OCI-LY3 (cell line): ENCODE measurements around the gene RPL27.

Source experiments
- H2AFZ ChIP-seq: fragments of 200-600, 300-600 bp; shearing (Covaris generic); 2 replicates; pipeline ENCODE4 v1.6.0; 2014; ENCODE audit warnings: antibody characterized with exemption, low read depth, low read length
- H3K27ac ChIP-seq: fragments of 200-600, 300-600 bp; sonication (generic); 2 replicates; pipeline ENCODE4 v1.5.1; 2014; ENCODE audit warnings: mild to moderate bottlenecking, low read length, moderate library complexity, mixed read lengths
- H3K27me3 ChIP-seq: fragments of 200-600, 300-600 bp; sonication (generic); 2 replicates; pipeline ENCODE4 v1.6.1; 2014; ENCODE audit warnings: low read depth, low read length, mixed read lengths
- H3K36me3 ChIP-seq: fragments of 200-600, 300-600 bp; sonication (generic); replicated peaks from 2 replicates; pipeline ENCODE3; 2014; ENCODE audit warnings: low read depth, low read length, mixed read lengths
- H3K4me1 ChIP-seq: fragments of 300-600, 200-600 bp; sonication (generic); 2 replicates; pipeline ENCODE4 v1.6.1; 2014; ENCODE audit warnings: low read length, mixed read lengths
- H3K4me2 ChIP-seq: fragments of 200-600, 300-600 bp; sonication (generic); 2 replicates; pipeline ENCODE4 v1.6.1; 2014; ENCODE audit warnings: low read length, mixed read lengths
- H3K4me3 ChIP-seq: fragments of 300-600, 200-600 bp; sonication (generic); 2 replicates; pipeline ENCODE4 v1.5.1; 2014; ENCODE audit warnings: antibody characterized with exemption, mild to moderate bottlenecking, low read length, moderate library complexity
- H3K79me2 ChIP-seq: fragments of 300-600, 200-600 bp; shearing (Covaris generic); 2 replicates; pipeline ENCODE4 v1.6.1; 2014; ENCODE audit warnings: mild to moderate bottlenecking, low read length, mixed read lengths
- H3K9ac ChIP-seq: fragments of 300-600, 200-600 bp; shearing (Covaris generic); 2 replicates; pipeline ENCODE4 v1.6.0; 2014; ENCODE audit warnings: mild to moderate bottlenecking, low read length, moderate library complexity
- H3K9me3 ChIP-seq: fragments of 200-600, 300-600 bp; shearing (Covaris generic); 2 replicates; pipeline ENCODE4 v1.6.1; 2014; ENCODE audit warnings: low read length, mixed read lengths; ENCODE audit not compliant: insufficient read depth
- H4K20me1 ChIP-seq: fragments of 200-600, 300-600 bp; sonication (generic); 2 replicates; pipeline ENCODE4 v1.6.1; 2016; ENCODE audit warnings: low read length, mixed read lengths; ENCODE audit not compliant: insufficient read depth
- CTCF ChIP-seq: fragments of 200-600, 300-600 bp; sonication (generic); IDR thresholded peaks from 2 replicates; pipeline ENCODE4 v1.5.1; 2014; ENCODE audit warnings: antibody characterized with exemption, low read length, low read depth
- EZH2phosphoT487 ChIP-seq: fragments of 200-600 bp; shearing (Covaris generic); IDR thresholded peaks from 2 replicates; pipeline ENCODE4 v1.6.1; 2018; ENCODE audit warnings: antibody characterized with exemption, mixed run types, low read depth

Gene RPL27

GRCh38 chr17:43025290-43025657 lies 27.1 kb downstream of the RPL27 start:
- Histone ChIP-seq H3K4me2 (no peak overlapping the region), H3K79me2 (no peaks in the 10 kb centered on the region), H3K27me3 (no peaks in the 10 kb centered on the region), H4K20me1 (no peaks in the 10 kb centered on the region), H3K9me3 (no peaks in the 10 kb centered on the region), H3K4me3 (no peak overlapping the region), H3K9ac (no peak overlapping the region), H3K36me3 (no peaks in the 10 kb centered on the region), H3K27ac (no peak overlapping the region), H2AFZ (no peak overlapping the region), H3K4me1 (peaks cover 3% of the 10 kb centered on the region; the same call in 1 of the 2 replicates)
- TF ChIP-seq EZH2phosphoT487: no peak
- no peak for TF ChIP-seq CTCF

- Histone ChIP-seq H2AFZ (no peak overlapping the region), H3K27me3 (no peaks in the 10 kb centered on the region), H3K9me3 (no peaks in the 10 kb centered on the region), H3K27ac (no peak overlapping the region), H3K36me3 (no peaks in the 10 kb centered on the region), H3K4me2 (no peak overlapping the region), H3K4me1 (peaks cover 3% of the 10 kb centered on the region; the same call in 1 of the 2 replicates), H3K79me2 (no peaks in the 10 kb centered on the region), H4K20me1 (no peaks in the 10 kb centered on the region), H3K4me3 (no peak overlapping the region), H3K9ac (no peak overlapping the region)
- no peak for TF ChIP-seq CTCF
- TF ChIP-seq EZH2phosphoT487: no peak
Observed at GRCh38 chr17:43025766-43026537, 27.7 kb downstream of the RPL27 start.

DNA sequence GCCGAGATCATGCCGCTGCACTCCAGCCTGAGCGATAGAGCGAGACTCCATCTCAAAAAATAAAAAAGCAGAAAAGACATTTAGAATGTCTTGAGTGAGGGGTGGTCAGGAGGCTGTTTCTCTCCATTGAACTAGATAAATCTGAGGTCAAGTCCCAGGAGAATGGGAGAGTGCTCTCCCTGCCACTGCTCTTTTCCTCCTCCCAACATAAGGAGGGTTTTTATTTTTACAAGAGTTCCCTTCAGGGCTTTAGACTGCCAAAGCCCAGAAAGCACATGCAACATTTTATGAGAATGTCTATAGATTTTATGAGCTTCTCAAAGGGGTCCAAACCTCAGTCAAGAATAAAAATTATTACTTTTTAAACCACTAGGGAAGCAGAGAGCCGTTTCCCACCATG lies 28.4 kb downstream of the RPL27 start:
- Histone ChIP-seq H3K36me3 (no peaks in the 10 kb centered on the region), H3K27me3 (no peaks in the 10 kb centered on the region), H3K9me3 (no peaks in the 10 kb centered on the region), H3K27ac (no peak overlapping the region), H3K4me3 (no peak overlapping the region), H3K4me2 (no peak overlapping the region), H3K79me2 (no peaks in the 10 kb centered on the region), H4K20me1 (no peaks in the 10 kb centered on the region), H3K4me1 (no peaks in the 10 kb centered on the region), H3K9ac (no peak overlapping the region), H2AFZ (no peak overlapping the region)
- no peak for TF ChIP-seq EZH2phosphoT487
- no peak for TF ChIP-seq CTCF

- H3K36me3 ChIP-seq: no peaks in the 10 kb centered on the region
- no peak overlapping the region for H3K4me3 ChIP-seq
- H3K79me2 ChIP-seq: no peaks in the 10 kb centered on the region
- H4K20me1 ChIP-seq: no peaks in the 10 kb centered on the region
- H3K4me1 ChIP-seq: no peaks in the 10 kb centered on the region
- H3K27ac ChIP-seq: no peak overlapping the region
- H2AFZ ChIP-seq: no peak overlapping the region
- H3K4me2 ChIP-seq: no peak overlapping the region
- no peaks in the 10 kb centered on the region for H3K27me3 ChIP-seq
- no peaks in the 10 kb centered on the region for H3K9me3 ChIP-seq
- no peak overlapping the region for H3K9ac ChIP-seq
- TF ChIP-seq CTCF (no peak), EZH2phosphoT487 (no peak)
Observed at GRCh38 chr17:43027091-43028032, 29.1 kb downstream of the RPL27 start.
